ENCODE results near the gene SPOCK2.

- no peak for TF ChIP-seq CTCF (conservative IDR thresholded peaks at IDR 0.05; ENCODE audit: low read depth, low read length)
- TF ChIP-seq EZH2 (IDR thresholded peaks at IDR 0.05; ENCODE audit: low read length, unreplicated experiment) = no peak
Measured at GRCh38 chr10:72024596-72024995, 63.8 kb downstream of the SPOCK2 start.
